Neural progenitor cell (in vitro differentiated cells): ENCODE measurements around the gene TP53INP2. TPM values are rescaled to one million over a fixed set of nuclear protein-coding genes. Genes with fewer than 3 reads are reported as not detected.
A peak's percentile ranks its signal among the peaks of the same experiment; 100 is the strongest.

ENCODE experiments used
- DNase-seq: peaks from one replicate; pipeline ENCODE4 v3.0.0-alpha.2; 2016; ENCODE audit warnings: low spot score
- H2AFZ ChIP-seq: fragments of 200-600 bp; sonication (generic); replicated peaks from 2 replicates; pipeline ENCODE4 v1.6.1; 2016; ENCODE audit warnings: antibody characterized with exemption
- H3F3A ChIP-seq: fragments of 200-600 bp; sonication (generic); 2 replicates; pipeline ENCODE4 v1.6.1; 2016; ENCODE audit warnings: antibody characterized with exemption, low read depth
- H3K27ac ChIP-seq: fragments of 200-600 bp; sonication (generic); 2 replicates; pipeline ENCODE4 v1.5.1; 2016; ENCODE audit warnings: mild to moderate bottlenecking
- H3K27me3 ChIP-seq: fragments of 200-600 bp; sonication (generic); 2 replicates; pipeline ENCODE4 v1.6.1; 2016; ENCODE audit warnings: mild to moderate bottlenecking, moderate library complexity
- H3K36me3 ChIP-seq: fragments of 200-600 bp; sonication (generic); 2 replicates; pipeline ENCODE4 v1.5.1; 2016
- H3K4me1 ChIP-seq: fragments of 200-600 bp; sonication (generic); 2 replicates; pipeline ENCODE4 v1.6.1; 2016; ENCODE audit warnings: mixed run types
- H3K4me2 ChIP-seq: fragments of 200-600 bp; sonication (generic); 2 replicates; pipeline ENCODE4 v1.6.1; 2016
- H3K4me3 ChIP-seq: fragments of 200-600 bp; sonication (generic); 2 replicates; pipeline ENCODE4 v1.5.1; 2016
- H3K79me2 ChIP-seq: fragments of 200-600 bp; sonication (generic); 2 replicates; pipeline ENCODE4 v1.6.1; 2016; ENCODE audit warnings: low read depth
- H3K9ac ChIP-seq: fragments of 200-600 bp; sonication (generic); 2 replicates; pipeline ENCODE4 v1.6.1; 2016
- H3K9me3 ChIP-seq: fragments of 200-600 bp; sonication (generic); 2 replicates; pipeline ENCODE4 v1.5.1; 2016; ENCODE audit warnings: low read depth
- H4K20me1 ChIP-seq: fragments of 200-600 bp; sonication (generic); 2 replicates; pipeline ENCODE4 v1.6.1; 2016; ENCODE audit warnings: low read depth
- H3K27ac Mint-ChIP-seq: 3 replicates; pipeline ENCODE4 v1.8.0; 2021; ENCODE audit warnings: mixed read lengths
- H3K27me3 Mint-ChIP-seq: 2 replicates; pipeline ENCODE4 v1.8.0; 2022; ENCODE audit warnings: low read depth, mild to moderate bottlenecking, inconsistent platforms, moderate library complexity, mixed read lengths; ENCODE audit not compliant: insufficient read depth
- H3K36me3 Mint-ChIP-seq: 3 replicates; pipeline ENCODE4 v1.8.0; 2021; ENCODE audit warnings: mixed read lengths
- H3K4me1 Mint-ChIP-seq: 3 replicates; pipeline ENCODE4 v1.8.0; 2021; ENCODE audit warnings: mixed read lengths
- H3K4me3 Mint-ChIP-seq: 3 replicates; pipeline ENCODE4 v1.8.0; 2021; ENCODE audit warnings: mild to moderate bottlenecking, moderate library complexity, mixed read lengths
- H3K9me3 Mint-ChIP-seq: 3 replicates; pipeline ENCODE4 v1.8.0; 2020; ENCODE audit warnings: mixed read lengths
- EZH2 ChIP-seq: fragments of 200-600 bp; sonication (generic); IDR thresholded peaks from 2 replicates; pipeline ENCODE4 v1.6.1; 2017; ENCODE audit warnings: antibody characterized with exemption, mild to moderate bottlenecking, moderate library complexity
- EZH2phosphoT487 ChIP-seq: fragments of 200-600 bp; sonication (generic); IDR thresholded peaks from 2 replicates; pipeline ENCODE4 v1.6.1; 2017; ENCODE audit warnings: antibody characterized with exemption
- total RNA-seq: library from RNA; depleted of rRNA; stranded (reverse); fragments of >200 nt; gene quantifications from 2 replicates; pipeline ENCODE4 v1.2.3, GENCODE V29; 2015; ENCODE audit warnings: low replicate concordance
- TF ChIP-seq, protein P1 (sequence below): fragments of 200-600 bp; sonication (generic); IDR thresholded peaks from 2 replicates; pipeline ENCODE4 v1.5.1; 2017; ENCODE audit warnings: antibody characterized with exemption, mild to moderate bottlenecking

TP53INP2 gene
- total RNA-seq, 1 donor from 2014 or later = 1.1 TPM

GRCh38 chr20:34693414-34693813 lies 10.7 kb upstream of the TP53INP2 start:
- TF ChIP-seq EZH2 = no peak
- TF ChIP-seq, protein P1, sequence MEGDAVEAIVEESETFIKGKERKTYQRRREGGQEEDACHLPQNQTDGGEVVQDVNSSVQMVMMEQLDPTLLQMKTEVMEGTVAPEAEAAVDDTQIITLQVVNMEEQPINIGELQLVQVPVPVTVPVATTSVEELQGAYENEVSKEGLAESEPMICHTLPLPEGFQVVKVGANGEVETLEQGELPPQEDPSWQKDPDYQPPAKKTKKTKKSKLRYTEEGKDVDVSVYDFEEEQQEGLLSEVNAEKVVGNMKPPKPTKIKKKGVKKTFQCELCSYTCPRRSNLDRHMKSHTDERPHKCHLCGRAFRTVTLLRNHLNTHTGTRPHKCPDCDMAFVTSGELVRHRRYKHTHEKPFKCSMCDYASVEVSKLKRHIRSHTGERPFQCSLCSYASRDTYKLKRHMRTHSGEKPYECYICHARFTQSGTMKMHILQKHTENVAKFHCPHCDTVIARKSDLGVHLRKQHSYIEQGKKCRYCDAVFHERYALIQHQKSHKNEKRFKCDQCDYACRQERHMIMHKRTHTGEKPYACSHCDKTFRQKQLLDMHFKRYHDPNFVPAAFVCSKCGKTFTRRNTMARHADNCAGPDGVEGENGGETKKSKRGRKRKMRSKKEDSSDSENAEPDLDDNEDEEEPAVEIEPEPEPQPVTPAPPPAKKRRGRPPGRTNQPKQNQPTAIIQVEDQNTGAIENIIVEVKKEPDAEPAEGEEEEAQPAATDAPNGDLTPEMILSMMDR = no peak
- no peak for TF ChIP-seq EZH2phosphoT487
- Histone ChIP-seq H3F3A (no peaks in the 10 kb centered on the region), H3K79me2 (no peaks in the 10 kb centered on the region), H3K27ac (no peak overlapping the region), H4K20me1 (no peaks in the 10 kb centered on the region), H3K27me3 (no peaks in the 10 kb centered on the region), H3K4me3 (no peak overlapping the region), H3K4me1 (no peaks in the 10 kb centered on the region), H3K4me2 (no peak overlapping the region), H3K9me3 (no peaks in the 10 kb centered on the region), H3K9ac (no peak overlapping the region), H3K36me3 (no peaks in the 10 kb centered on the region), H2AFZ (no peak overlapping the region)
- Mint-ChIP-seq H3K27ac (no peak overlapping the region), H3K27me3 (peaks cover under 1% of the 10 kb centered on the region), H3K36me3 (no peaks in the 10 kb centered on the region), H3K4me3 (no peak overlapping the region), H3K9me3 (no peaks in the 10 kb centered on the region), H3K4me1 (no peaks in the 10 kb centered on the region)
- DNase-seq = no peak

DNA sequence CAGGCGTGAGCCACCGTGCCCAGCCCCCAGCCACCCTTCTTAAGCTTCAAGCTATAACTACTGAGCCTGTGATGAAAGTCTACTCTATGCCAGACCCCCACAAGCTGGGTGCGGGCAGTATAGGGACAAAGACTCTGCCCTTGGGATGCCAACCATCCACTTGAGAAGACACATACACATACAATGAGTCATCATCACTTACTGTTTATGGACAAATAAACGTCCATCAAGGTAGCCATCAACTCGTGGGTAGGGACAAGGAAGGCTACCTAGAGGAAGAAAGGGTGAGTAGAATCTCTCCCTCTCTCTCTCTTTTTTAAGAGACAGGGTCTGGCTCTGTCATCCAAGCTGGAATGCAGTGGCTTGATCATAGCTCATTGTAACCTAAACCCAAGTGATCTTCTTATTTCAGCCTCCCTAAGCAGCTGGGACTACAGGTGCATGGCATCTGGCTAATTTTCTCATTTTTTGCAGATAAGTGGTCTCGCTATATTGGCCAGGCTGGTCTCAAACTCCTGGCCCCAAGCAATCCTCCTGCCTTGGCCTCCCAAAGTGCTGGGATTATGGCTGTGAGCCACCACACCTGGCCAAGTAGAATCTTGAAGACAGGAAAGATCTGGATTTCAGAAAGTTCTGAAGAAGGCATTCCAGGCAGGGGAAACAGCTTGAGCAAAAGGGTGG lies 2.6 kb upstream of the TP53INP2 start:
- no peak overlapping the region for H3K27ac Mint-ChIP-seq
- no peak overlapping the region for H3K4me2 ChIP-seq
- no peaks in the 10 kb centered on the region for H3K79me2 ChIP-seq
- no peaks in the 10 kb centered on the region for H3K9me3 ChIP-seq
- peaks cover 14% of the 10 kb centered on the region for H4K20me1 ChIP-seq
- peaks cover 46% of the 10 kb centered on the region for H3K27me3 ChIP-seq
- H3K9ac ChIP-seq = no peak overlapping the region
- no peaks in the 10 kb centered on the region for H3K36me3 ChIP-seq
- no peak overlapping the region for H3K4me3 ChIP-seq
- H3K27ac ChIP-seq = no peak overlapping the region
- H3K4me1 ChIP-seq = no peaks in the 10 kb centered on the region
- peaks cover 17% of the 10 kb centered on the region for H3K4me1 Mint-ChIP-seq
- H3K36me3 Mint-ChIP-seq = no peaks in the 10 kb centered on the region
- H3K9me3 Mint-ChIP-seq = no peaks in the 10 kb centered on the region
- peaks cover 15% of the 10 kb centered on the region for H3F3A ChIP-seq
- H3K27me3 Mint-ChIP-seq = peaks cover 25% of the 10 kb centered on the region
- H2AFZ ChIP-seq = no peak overlapping the region
- no peak for DNase-seq
- H3K4me3 Mint-ChIP-seq = peak overlapping the region; percentile 23
- TF ChIP-seq, protein P1 = no peak
- TF ChIP-seq EZH2 (no peak), EZH2phosphoT487 (no peak)

- Histone ChIP-seq H3K4me2 (peak overlapping the region; percentile 88), H3K4me3 (peak overlapping the region; percentile 70), H3K79me2 (no peaks in the 10 kb centered on the region), H4K20me1 (peaks cover 14% of the 10 kb centered on the region), H3K27me3 (peaks cover 61% of the 10 kb centered on the region), H3K4me1 (no peaks in the 10 kb centered on the region), H3F3A (peaks cover 15% of the 10 kb centered on the region), H3K27ac (no peak overlapping the region), H3K9ac (no peak overlapping the region), H3K9me3 (no peaks in the 10 kb centered on the region), H3K36me3 (no peaks in the 10 kb centered on the region), H2AFZ (no peak overlapping the region)
- Mint-ChIP-seq H3K27me3 (peaks cover 30% of the 10 kb centered on the region), H3K27ac (peak overlapping the region; percentile 77), H3K4me1 (peaks cover 17% of the 10 kb centered on the region), H3K36me3 (no peaks in the 10 kb centered on the region), H3K9me3 (no peaks in the 10 kb centered on the region), H3K4me3 (peak overlapping the region; percentile 97)
- no peak for TF ChIP-seq EZH2
- TF ChIP-seq, protein P1 = no peak
- TF ChIP-seq EZH2phosphoT487 = no peak
- no peak for DNase-seq
These were observed 1.1 kb upstream of the TP53INP2 start for GRCh38 chr20:34703061-34703423.
